GM12874 (cell line): ENCODE results near the gene THAP7.

ENCODE experiments used
- TF ChIP-seq, protein P1 (sequence below): IDR thresholded peaks from 2 replicates; pipeline ENCODE4 v1.5.1; 2011; ENCODE audit warnings: low read depth, mild to moderate bottlenecking, control low read depth, low read length, moderate library complexity; ENCODE audit not compliant: insufficient read depth

THAP7 gene

DNA sequence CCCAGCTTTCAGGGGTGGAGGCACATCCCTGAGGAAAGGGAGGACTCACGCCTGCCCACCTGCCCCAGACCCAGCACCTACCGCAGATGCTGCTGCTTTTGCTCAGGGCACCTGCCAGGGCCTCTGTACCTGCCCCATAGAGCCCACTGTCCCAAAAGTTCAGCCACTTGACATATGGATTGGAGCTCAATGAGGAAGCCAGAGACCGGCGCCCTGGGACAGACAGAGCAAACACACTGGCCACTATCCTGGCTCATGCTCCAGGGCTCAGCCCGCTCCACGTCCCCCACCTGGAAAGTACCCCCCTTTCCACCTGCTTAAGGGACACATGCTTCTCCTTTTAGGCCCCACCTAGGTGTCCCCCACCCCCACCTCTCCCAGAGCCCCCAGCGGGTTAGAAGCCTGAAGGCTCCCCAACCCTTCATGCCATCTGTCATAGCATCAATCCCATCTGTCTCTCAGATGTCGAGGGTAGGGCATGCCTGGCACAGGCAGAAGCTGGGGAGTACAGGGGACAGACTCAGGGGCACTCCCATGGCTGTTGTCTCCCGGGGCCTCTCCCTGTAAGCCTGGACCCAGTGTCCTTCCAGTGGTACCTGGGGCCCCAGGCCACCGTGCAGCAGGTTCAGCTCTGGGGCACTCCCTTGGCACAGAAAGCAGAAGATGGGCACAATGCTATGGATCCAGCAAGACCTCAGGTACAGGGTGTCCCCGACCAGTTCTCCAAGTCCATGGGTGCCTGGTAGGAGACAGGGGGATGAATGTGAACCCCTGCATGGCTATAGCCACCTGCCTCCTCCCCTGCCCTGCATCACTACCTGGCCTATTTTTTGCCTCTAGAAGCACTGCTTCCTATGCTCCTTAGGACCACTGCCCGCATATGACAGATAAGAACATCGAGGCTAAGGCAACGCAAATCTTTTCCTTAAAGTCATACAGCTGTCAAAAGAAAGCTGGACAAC, 10.8 kb upstream of the THAP7 start:
- TF ChIP-seq, protein P1, sequence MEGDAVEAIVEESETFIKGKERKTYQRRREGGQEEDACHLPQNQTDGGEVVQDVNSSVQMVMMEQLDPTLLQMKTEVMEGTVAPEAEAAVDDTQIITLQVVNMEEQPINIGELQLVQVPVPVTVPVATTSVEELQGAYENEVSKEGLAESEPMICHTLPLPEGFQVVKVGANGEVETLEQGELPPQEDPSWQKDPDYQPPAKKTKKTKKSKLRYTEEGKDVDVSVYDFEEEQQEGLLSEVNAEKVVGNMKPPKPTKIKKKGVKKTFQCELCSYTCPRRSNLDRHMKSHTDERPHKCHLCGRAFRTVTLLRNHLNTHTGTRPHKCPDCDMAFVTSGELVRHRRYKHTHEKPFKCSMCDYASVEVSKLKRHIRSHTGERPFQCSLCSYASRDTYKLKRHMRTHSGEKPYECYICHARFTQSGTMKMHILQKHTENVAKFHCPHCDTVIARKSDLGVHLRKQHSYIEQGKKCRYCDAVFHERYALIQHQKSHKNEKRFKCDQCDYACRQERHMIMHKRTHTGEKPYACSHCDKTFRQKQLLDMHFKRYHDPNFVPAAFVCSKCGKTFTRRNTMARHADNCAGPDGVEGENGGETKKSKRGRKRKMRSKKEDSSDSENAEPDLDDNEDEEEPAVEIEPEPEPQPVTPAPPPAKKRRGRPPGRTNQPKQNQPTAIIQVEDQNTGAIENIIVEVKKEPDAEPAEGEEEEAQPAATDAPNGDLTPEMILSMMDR, result no peak

DNA sequence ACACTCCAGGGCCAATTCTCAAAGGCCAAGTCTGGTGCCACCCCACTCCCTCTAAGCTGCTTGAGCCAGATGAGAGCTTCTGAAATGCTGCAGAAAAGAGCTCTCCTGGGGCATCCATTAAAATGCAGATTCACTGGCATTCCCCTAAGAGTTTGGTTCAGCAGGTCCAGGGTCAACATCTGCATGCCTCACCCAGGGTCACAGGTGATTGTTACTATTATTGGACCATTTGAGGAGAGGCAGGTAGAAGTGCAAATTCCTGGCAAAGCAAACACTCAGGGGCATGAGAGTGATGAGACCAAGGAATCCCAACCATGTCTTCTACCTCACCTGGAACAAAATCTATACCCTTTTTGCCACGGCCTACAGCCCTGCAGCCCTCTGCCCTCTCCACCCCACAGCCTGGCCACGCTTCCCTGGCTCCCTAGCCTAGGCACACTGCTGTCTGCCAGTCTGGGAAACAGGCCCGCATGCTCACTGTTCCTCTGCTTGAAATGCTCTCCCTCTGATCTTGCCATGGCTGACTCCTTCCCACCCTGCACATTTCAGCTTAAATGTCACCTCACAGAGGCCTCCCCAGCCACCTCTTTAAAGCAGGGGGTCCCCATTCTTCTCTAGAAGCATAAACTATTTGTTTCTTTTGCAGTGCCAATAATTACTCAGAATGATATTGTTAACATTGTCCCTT, 8.7 kb upstream of the THAP7 start:
- TF ChIP-seq, protein P1, result no peak

DNA sequence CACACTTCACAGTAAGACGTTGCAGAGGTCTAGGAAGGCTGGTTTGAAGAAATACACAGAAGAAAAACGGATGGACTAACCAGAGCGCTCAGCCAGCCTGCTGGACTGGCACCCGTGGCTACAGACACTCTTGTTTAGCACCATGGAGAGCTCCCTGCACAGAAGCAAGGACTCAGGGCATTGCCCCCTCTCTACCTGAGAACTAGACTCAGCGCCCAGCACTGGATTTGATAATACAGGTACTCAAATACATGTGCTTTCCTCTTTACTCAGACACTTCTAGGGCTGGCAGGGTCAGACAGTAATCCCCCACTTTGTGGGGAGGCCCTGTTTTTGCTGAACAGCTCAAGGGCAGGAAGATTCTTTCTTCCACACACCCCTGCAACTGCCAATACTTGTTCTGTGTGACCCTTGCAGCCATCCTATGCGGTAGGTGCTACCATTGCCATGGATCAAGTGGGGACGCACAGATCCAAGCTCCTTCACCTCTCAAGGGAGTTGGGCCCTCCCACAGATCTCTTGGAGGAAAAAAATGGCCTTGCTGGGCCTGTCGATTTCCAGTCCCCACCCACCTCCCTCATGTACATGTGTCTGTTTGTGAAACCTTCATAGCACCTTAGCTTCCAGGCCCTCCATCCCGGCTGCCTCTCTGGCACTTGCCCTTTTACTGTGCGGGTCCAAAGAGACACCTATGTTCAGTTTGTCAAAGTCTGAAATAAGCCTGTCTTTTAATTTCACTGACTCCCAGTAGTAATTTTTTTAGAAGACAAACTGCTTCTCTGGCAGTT, 7.9 kb upstream of the THAP7 start:
- TF ChIP-seq, protein P1, result no peak

DNA sequence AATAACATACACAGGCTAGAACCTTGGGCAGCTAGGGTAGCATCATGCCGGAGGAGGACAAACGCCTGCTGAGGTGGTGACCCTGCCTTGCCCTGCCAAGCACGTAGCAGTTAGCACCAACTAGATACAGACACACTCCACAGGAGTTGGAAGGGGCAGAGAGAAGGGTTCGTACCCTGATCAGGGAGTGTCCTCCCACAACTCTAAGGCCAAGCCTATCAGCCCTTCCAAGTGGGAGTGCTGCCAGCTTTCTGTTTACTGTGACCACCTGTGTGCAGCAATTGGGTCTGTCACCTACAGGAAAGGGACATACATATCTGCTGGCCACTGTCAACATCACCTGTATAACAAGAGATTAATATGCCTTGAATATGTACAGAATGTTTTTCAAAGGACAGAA, 1.9 kb upstream of the THAP7 start:
- TF ChIP-seq, protein P1, result no peak

DNA sequence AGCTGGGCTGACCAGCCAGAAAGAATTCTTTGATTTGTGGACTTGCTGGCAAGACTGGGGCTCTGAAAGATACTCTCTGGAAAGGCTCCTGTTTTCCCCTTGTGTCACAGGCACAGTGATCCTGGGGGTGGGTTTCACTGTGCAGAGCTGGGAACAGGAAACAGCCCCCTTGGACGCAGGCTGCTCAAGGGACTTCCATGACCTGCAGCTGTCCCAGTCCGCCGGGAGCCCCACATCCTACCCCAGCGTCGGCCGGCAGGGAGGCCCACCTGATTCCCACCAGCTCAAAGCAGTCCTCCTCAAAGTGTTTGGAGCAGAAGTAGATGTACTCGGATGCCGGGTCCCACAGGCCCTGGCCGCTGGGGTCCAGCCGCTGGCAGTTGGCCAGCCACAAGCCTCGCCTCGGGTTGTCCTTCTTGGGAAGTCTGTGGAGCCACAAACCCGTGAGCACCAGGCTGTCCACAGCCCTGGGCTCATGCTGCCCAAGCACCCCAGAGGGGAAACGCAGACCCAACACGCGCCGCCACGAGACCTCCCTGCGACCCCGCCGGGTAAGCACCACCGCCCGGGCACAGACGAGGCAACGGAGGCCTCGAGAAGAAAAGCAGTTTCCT, 824 bp downstream of the THAP7 start:
- TF ChIP-seq, protein P1, result no peak

DNA sequence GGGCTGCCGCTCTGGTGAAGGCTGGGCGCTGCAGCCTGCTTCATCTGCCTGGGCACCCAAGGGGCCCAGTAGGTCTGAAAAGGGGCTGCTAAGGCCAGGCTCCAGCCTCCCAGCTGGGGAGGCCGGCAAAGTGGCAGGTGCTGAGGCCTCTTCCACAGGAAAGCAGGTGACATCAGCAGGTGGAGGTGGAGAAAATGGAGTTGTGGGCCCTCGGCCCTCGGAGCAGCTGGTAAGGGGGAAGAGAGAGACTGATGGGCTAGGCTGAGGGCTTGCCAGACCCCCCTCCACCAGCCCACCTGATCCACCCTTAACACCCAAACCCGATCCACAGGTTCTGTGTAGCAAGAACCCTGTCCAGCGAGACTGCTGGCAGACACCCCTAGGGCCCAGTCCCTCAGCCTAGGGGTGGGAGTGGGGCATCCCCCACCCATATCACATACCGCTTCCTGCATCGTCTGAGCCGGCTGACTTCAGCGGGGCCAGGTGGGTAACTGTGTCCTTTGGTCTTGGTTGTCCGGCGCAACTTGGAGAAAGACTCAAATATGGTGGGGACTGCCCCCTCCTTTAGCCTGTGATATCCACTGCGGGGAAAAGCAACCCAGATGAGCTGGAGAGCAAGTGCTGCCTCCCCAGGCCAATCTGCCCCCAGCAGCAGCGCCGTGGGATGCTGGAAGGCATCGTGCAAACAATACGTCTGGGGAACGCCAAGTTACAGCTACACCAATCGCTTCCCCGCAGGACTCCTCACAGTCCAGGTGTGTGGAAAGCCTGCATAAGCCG, 1.5 kb downstream of the THAP7 start:
- TF ChIP-seq, protein P1, result no peak
